ENCODE results near the gene C8G.

C8G gene

DNA sequence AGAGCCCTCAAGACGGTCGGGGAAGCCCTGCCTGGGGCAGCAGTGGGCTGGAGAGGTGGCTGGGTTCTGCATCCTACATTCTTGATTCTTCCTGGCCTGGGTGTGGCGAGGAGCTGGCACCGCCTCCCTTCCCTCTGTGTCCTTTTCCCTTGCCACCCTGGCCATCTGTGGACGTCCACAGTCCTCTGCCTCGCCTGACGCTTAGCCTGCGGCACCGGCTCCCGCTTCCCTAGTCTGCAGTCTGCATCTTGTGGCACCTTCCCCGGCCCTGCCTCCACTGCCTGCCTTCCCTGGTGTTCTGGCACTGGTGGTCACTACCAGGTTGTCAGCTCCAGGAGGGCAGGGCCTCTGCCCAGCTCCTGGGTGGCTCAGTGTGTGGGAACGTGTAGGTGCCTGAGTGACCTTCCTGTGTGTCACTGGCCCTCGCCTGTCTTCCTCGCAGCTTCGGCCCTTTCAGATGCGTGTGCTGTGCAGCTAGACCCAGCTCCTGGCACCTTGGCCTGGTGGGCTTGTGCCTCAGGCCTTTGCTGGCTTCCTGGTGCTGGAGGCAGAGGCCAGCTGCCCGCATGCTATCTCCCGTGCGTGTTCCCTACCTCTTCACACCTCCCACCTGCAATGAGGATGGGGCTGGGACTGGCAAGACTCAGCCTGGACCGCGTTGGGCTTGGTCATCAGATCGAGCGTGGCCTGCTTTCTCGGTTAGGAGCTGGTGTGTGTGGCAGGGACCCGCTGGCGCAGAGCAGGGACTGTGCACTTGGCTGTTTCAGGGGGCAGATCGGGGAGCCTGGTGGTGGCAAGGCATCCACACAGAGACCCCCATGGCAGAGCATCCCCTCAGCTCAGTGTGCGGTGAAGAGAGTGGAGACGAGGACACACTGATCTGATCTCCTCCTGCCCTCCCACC is 37.8 kb upstream of the C8G start:
- H3K36me3 ChIP-seq (ENCODE audit: control insufficient read depth, insufficient read depth, low read length): peaks cover 72% of the 10 kb centered on the region
- no peaks in the 10 kb centered on the region for H3K4me1 ChIP-seq (ENCODE audit: control insufficient read depth, insufficient read depth, low read length)
- H3K27ac ChIP-seq (ENCODE audit: low read depth, low read length): no peak overlapping the region
- no peaks in the 10 kb centered on the region for H3K9me3 ChIP-seq (ENCODE audit: control insufficient read depth, insufficient read depth, low read length)
- no peaks in the 10 kb centered on the region for H3K27me3 ChIP-seq (ENCODE audit: control insufficient read depth, insufficient read depth, low read length)
- no peak overlapping the region for H3K4me3 ChIP-seq (ENCODE audit: low read depth, low read length)
- H3K9ac ChIP-seq (ENCODE audit: low read depth, low read length): no peak overlapping the region

- H3K36me3 ChIP-seq (ENCODE audit: control insufficient read depth, insufficient read depth, low read length): peaks cover 75% of the 10 kb centered on the region
- no peak overlapping the region for H3K9ac ChIP-seq (ENCODE audit: low read depth, low read length)
- no peaks in the 10 kb centered on the region for H3K4me1 ChIP-seq (ENCODE audit: control insufficient read depth, insufficient read depth, low read length)
- no peaks in the 10 kb centered on the region for H3K9me3 ChIP-seq (ENCODE audit: control insufficient read depth, insufficient read depth, low read length)
- H3K27ac ChIP-seq (ENCODE audit: low read depth, low read length): no peak overlapping the region
- no peak overlapping the region for H3K4me3 ChIP-seq (ENCODE audit: low read depth, low read length)
- no peaks in the 10 kb centered on the region for H3K27me3 ChIP-seq (ENCODE audit: control insufficient read depth, insufficient read depth, low read length)
Observed at GRCh38 chr9:136910197-136910900, 34.7 kb upstream of the C8G start.

GRCh38 chr9:136910901-136911245 is 34.2 kb upstream of the C8G start:
- Histone ChIP-seq H3K9ac (ENCODE audit: low read depth, low read length) (no peak overlapping the region), H3K27ac (ENCODE audit: low read depth, low read length) (no peak overlapping the region), H3K9me3 (ENCODE audit: control insufficient read depth, insufficient read depth, low read length) (no peaks in the 10 kb centered on the region), H3K27me3 (ENCODE audit: control insufficient read depth, insufficient read depth, low read length) (no peaks in the 10 kb centered on the region), H3K36me3 (ENCODE audit: control insufficient read depth, insufficient read depth, low read length) (peaks cover 77% of the 10 kb centered on the region), H3K4me1 (ENCODE audit: control insufficient read depth, insufficient read depth, low read length) (no peaks in the 10 kb centered on the region), H3K4me3 (ENCODE audit: low read depth, low read length) (no peak overlapping the region)

GRCh38 chr9:136913701-136914438 is 31.2 kb upstream of the C8G start:
- Histone ChIP-seq H3K4me1 (ENCODE audit: control insufficient read depth, insufficient read depth, low read length) (no peaks in the 10 kb centered on the region), H3K27ac (ENCODE audit: low read depth, low read length) (no peak overlapping the region), H3K9me3 (ENCODE audit: control insufficient read depth, insufficient read depth, low read length) (no peaks in the 10 kb centered on the region), H3K27me3 (ENCODE audit: control insufficient read depth, insufficient read depth, low read length) (no peaks in the 10 kb centered on the region), H3K36me3 (ENCODE audit: control insufficient read depth, insufficient read depth, low read length) (peaks cover 75% of the 10 kb centered on the region), H3K9ac (ENCODE audit: low read depth, low read length) (no peak overlapping the region), H3K4me3 (ENCODE audit: low read depth, low read length) (no peak overlapping the region)

- Histone ChIP-seq H3K27me3 (ENCODE audit: control insufficient read depth, insufficient read depth, low read length) (no peaks in the 10 kb centered on the region), H3K9ac (ENCODE audit: low read depth, low read length) (no peak overlapping the region), H3K36me3 (ENCODE audit: control insufficient read depth, insufficient read depth, low read length) (peaks cover 70% of the 10 kb centered on the region), H3K9me3 (ENCODE audit: control insufficient read depth, insufficient read depth, low read length) (no peaks in the 10 kb centered on the region), H3K27ac (ENCODE audit: low read depth, low read length) (no peak overlapping the region), H3K4me3 (ENCODE audit: low read depth, low read length) (no peak overlapping the region), H3K4me1 (ENCODE audit: control insufficient read depth, insufficient read depth, low read length) (no peaks in the 10 kb centered on the region)
Observed at GRCh38 chr9:136915632-136916329, 29.3 kb upstream of the C8G start.

DNA sequence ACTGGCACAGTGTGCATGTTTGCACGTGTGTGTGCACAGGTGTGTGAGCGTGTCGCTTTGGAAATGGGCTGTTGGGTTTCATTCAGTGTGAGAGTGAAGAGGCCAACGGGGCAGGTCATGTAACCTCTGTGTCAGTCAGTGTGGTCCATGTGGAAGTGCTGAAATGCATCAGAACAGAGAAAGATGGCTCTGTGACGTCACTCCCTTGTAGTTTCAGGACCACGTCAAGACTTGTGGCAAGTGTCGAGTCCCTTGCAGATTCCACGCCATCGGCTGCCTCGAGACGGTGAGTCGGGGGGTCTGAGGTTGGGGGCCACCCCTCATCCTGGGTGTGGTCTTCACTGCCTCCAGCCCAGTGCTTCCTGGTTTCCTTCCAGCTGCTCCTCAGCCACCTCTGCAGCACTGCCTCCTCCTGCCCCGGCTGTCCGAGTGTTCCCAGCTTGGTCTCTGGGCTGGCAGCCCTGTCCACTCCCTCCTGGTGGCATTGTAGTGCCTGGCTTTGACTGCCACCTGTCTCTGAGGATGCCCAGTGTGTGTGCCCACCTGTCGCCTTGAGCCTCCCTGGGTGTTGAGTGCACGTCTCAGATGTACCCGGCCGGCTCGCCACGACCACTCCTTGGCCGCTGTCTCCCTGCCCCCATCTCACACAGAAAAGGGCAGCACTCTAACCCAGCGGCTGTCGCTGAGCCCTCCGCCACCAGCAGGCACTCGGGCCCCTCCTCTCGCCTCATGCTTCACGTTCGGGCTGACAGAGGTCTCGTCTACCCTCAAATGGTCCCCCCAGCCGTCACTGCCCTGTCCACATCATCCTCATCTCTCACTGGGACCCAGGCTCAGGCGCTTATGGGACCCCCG is 28.5 kb upstream of the C8G start:
- Histone ChIP-seq H3K4me3 (ENCODE audit: low read depth, low read length) (no peak overlapping the region), H3K36me3 (ENCODE audit: control insufficient read depth, insufficient read depth, low read length) (peaks cover 76% of the 10 kb centered on the region), H3K9ac (ENCODE audit: low read depth, low read length) (no peak overlapping the region), H3K27me3 (ENCODE audit: control insufficient read depth, insufficient read depth, low read length) (no peaks in the 10 kb centered on the region), H3K27ac (ENCODE audit: low read depth, low read length) (no peak overlapping the region), H3K4me1 (ENCODE audit: control insufficient read depth, insufficient read depth, low read length) (no peaks in the 10 kb centered on the region), H3K9me3 (ENCODE audit: control insufficient read depth, insufficient read depth, low read length) (no peaks in the 10 kb centered on the region)

DNA sequence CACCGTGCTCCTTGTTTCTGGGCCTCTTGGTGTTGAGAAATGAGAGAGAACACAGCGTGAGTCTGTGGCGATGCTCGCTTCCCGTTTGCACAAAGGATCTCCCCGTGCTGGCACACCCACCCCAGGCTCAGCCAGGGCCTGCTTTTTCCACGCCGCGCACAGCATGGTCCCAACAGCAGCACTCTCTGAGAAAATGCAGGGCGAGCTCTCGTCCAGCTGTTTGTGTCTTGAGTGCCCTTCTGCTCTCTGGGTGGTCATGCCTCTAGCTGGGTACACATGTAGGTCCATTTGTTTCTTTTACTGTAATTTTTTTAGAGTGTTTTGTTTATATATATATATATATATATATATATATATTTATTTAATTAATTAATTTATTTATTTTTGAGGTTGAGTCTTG is 27.1 kb upstream of the C8G start:
- Histone ChIP-seq H3K27ac (ENCODE audit: low read depth, low read length) (no peak overlapping the region), H3K36me3 (ENCODE audit: control insufficient read depth, insufficient read depth, low read length) (peaks cover 78% of the 10 kb centered on the region), H3K27me3 (ENCODE audit: control insufficient read depth, insufficient read depth, low read length) (no peaks in the 10 kb centered on the region)

GRCh38 chr9:136920069-136920468 is 25.0 kb upstream of the C8G start:
- Histone ChIP-seq H3K4me1 (ENCODE audit: control insufficient read depth, insufficient read depth, low read length) (no peaks in the 10 kb centered on the region), H3K9ac (ENCODE audit: low read depth, low read length) (no peak overlapping the region), H3K36me3 (ENCODE audit: control insufficient read depth, insufficient read depth, low read length) (peaks cover 74% of the 10 kb centered on the region), H3K4me3 (ENCODE audit: low read depth, low read length) (no peak overlapping the region), H3K9me3 (ENCODE audit: control insufficient read depth, insufficient read depth, low read length) (no peaks in the 10 kb centered on the region), H3K27ac (ENCODE audit: low read depth, low read length) (no peak overlapping the region), H3K27me3 (ENCODE audit: control insufficient read depth, insufficient read depth, low read length) (no peaks in the 10 kb centered on the region)

More for the DNA sequence above, 27.1 kb upstream of the C8G start:
- no peaks in the 10 kb centered on the region for H3K9me3 ChIP-seq (ENCODE audit: control insufficient read depth, insufficient read depth, low read length)
- no peaks in the 10 kb centered on the region for H3K4me1 ChIP-seq (ENCODE audit: control insufficient read depth, insufficient read depth, low read length)
- no peak overlapping the region for H3K4me3 ChIP-seq (ENCODE audit: low read depth, low read length)
- H3K9ac ChIP-seq (ENCODE audit: low read depth, low read length): no peak overlapping the region

DNA sequence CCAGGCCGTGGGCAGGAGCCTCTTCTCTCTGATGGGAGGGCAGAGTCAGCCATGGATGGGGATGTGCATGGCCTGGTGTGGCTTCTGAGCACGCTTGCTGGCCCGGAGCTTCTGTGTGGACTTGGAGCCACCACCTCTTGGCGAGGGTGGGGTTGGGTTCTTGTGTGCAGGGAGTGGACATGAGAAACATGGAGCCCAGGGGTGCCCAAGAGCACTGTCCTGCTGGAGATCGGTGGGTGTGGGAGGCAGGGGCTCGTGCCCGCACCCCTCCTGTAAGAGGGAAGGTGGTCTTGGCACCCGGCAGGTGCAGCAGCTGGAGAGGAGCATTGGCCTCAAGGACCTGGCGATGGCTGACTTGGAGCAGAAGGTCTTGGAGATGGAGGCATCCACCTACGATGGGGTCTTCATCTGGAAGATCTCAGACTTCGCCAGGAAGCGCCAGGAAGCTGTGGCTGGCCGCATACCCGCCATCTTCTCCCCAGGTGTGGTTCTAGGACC is 24.3 kb upstream of the C8G start:
- no peak overlapping the region for H3K4me3 ChIP-seq (ENCODE audit: low read depth, low read length)
- no peaks in the 10 kb centered on the region for H3K27me3 ChIP-seq (ENCODE audit: control insufficient read depth, insufficient read depth, low read length)
- H3K36me3 ChIP-seq (ENCODE audit: control insufficient read depth, insufficient read depth, low read length): peaks cover 74% of the 10 kb centered on the region
- H3K9ac ChIP-seq (ENCODE audit: low read depth, low read length): no peak overlapping the region
- no peaks in the 10 kb centered on the region for H3K4me1 ChIP-seq (ENCODE audit: control insufficient read depth, insufficient read depth, low read length)
- no peak overlapping the region for H3K27ac ChIP-seq (ENCODE audit: low read depth, low read length)
- no peaks in the 10 kb centered on the region for H3K9me3 ChIP-seq (ENCODE audit: control insufficient read depth, insufficient read depth, low read length)

GRCh38 chr9:136921307-136921706 is 23.7 kb upstream of the C8G start:
- peaks cover 73% of the 10 kb centered on the region for H3K36me3 ChIP-seq (ENCODE audit: control insufficient read depth, insufficient read depth, low read length)
- no peak overlapping the region for H3K27ac ChIP-seq (ENCODE audit: low read depth, low read length)
- no peak overlapping the region for H3K4me3 ChIP-seq (ENCODE audit: low read depth, low read length)

More at GRCh38 chr9:136921307-136921706, 23.7 kb upstream of the C8G start:
- Histone ChIP-seq H3K9me3 (ENCODE audit: control insufficient read depth, insufficient read depth, low read length) (no peaks in the 10 kb centered on the region), H3K9ac (ENCODE audit: low read depth, low read length) (no peak overlapping the region), H3K27me3 (ENCODE audit: control insufficient read depth, insufficient read depth, low read length) (no peaks in the 10 kb centered on the region), H3K4me1 (ENCODE audit: control insufficient read depth, insufficient read depth, low read length) (no peaks in the 10 kb centered on the region)
